Memory B cell (primary cell): Measurements from ENCODE around the gene MCAT.
A peak's percentile ranks its signal among the peaks of the same experiment; 100 is the strongest.

Experiments
- ATAC-seq: fragments of 150-1000 bp; cut with Tn5 transposase; 2 replicates; pipeline ENCODE4 v1.10.0; 2021; ENCODE audit warnings: low read depth, mild to moderate bottlenecking, moderate library complexity
- DNase-seq, 2 donors: peaks; one replicate each; pipeline ENCODE4 v3.0.0; 2022; ENCODE audit warnings: low spot score in 2 of 2
- H3K27ac Mint-ChIP-seq: one replicate; pipeline ENCODE4 v1.8.0; 2022; ENCODE audit warnings: mild to moderate bottlenecking, moderate library complexity, mixed read lengths
- H3K27me3 Mint-ChIP-seq: one replicate; pipeline ENCODE4 v1.8.0; 2022; ENCODE audit warnings: mixed read lengths
- H3K36me3 Mint-ChIP-seq: one replicate; pipeline ENCODE4 v1.8.0; 2022; ENCODE audit warnings: mild to moderate bottlenecking, mixed read lengths
- H3K4me1 Mint-ChIP-seq: one replicate; pipeline ENCODE4 v1.8.0; 2022; ENCODE audit warnings: mixed read lengths
- H3K4me3 Mint-ChIP-seq: one replicate; pipeline ENCODE4 v1.8.0; 2022; ENCODE audit warnings: mild to moderate bottlenecking, moderate library complexity, mixed read lengths
- H3K9me3 Mint-ChIP-seq: one replicate; pipeline ENCODE4 v1.8.0; 2022; ENCODE audit warnings: mixed read lengths

MCAT gene

DNA sequence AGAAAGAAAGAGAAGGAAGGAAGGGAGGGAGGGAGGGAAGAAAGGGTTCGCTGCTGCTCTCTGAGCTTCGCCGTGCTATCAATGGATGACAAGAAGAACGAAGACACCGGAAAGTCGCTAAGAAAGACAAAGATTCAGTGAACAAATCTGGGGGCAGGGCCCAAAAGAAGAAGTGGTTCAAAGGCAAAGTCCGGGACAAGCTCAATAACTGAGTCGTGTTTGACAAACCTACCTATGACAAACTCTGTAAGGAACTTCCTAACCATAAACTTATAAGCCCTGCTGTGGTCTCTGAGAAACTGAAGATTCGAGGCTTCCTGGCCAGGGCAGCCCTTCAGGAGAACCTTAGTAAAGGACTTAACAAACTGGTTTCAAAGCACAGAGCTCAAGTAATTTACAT lies 51.1 kb downstream of the MCAT start:
- no peak overlapping the region for H3K4me3 Mint-ChIP-seq
- DNase-seq (no peak), ATAC-seq (no peak)
- peaks cover 11% of the 10 kb centered on the region for H3K4me1 Mint-ChIP-seq
- no peak overlapping the region for H3K27ac Mint-ChIP-seq
- peaks cover 5% of the 10 kb centered on the region for H3K9me3 Mint-ChIP-seq
- no peaks in the 10 kb centered on the region for H3K27me3 Mint-ChIP-seq
- peaks cover 2% of the 10 kb centered on the region for H3K36me3 Mint-ChIP-seq

DNA sequence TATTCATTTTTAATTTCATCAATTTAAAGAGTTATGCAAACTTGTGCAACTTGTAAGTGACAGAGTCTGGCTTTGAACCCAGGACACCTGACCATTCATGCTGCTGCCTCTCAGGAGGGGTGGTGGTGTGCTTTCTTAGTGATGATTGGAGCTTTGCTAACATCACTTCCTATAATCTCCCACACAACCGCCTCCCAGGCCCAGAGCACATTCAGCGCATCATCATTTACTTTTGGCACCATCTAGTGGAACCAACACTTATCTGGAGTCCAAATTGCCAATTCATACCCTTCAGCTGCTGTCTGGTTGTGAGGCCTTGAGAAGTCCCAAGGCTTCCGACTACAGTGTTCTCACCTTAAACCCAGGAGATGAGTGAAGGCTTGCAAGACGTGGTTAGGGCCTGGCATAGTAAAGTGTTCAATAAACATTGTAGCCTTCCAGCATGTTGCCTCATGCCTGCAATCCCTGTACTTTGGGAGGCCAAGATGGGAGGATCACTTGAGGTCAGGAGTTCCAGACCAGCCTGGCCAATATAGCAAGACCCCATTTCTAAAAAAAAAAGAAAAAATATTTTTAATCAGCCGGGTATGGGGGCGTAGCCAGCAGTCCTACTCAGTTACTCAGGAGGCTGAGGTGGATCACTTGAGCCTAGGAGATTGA lies 52.9 kb downstream of the MCAT start:
- DNase-seq, result peak in 1 of 2 donors; percentile 25
- no peaks in the 10 kb centered on the region for H3K9me3 Mint-ChIP-seq
- ATAC-seq, result peak; percentile 42
- H3K27me3 Mint-ChIP-seq, result no peaks in the 10 kb centered on the region
- peaks cover 16% of the 10 kb centered on the region for H3K4me1 Mint-ChIP-seq
- H3K4me3 Mint-ChIP-seq, result peak overlapping the region; percentile 37
- H3K27ac Mint-ChIP-seq, result no peak overlapping the region
- no peaks in the 10 kb centered on the region for H3K36me3 Mint-ChIP-seq

DNA sequence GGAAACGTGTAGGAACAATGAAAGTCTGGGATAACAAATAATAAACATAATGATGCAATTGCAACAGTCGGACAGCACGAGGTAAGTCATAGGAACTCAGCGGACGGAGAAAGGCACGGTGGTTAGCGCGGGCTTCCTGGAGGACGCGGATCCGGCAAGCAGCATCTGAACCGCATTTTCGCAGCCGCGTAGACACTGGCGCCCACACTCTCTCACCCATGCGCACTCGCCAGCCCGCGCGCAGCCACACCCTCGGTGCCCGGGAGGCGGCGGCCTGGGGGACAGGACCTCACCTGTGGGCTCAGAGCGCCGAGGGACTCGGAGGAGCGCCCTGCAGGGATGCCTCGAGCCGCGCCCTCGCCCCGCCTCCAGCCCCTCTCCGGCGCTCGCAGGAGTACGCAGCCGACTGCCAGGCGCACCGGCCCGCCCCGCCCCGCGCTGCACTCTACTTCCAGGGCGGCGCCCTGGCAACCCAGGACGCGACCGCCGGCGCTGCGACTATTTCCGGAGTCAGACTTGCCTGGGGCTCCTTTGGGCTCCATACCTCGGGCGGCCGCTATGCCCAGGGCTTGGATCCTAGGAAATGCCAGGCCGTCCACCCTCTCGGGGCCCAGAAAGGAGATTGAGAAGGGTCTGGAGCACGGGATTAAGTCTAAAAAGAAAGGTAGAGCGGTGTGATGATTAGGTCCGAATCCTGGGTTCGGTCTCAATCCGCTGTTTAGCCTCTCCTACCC lies 54.0 kb downstream of the MCAT start, which contains the start of gene TTLL1:
Gene TTLL1, minus strand, starts transcription at position 408 of the 734 bp plus-strand sequence. CDS start 13,805 bp downstream, outside the sequence.
- DNase-seq (peak; percentile 80), ATAC-seq (peak; percentile 90)
- Mint-ChIP-seq H3K4me1 (peaks cover 16% of the 10 kb centered on the region), H3K9me3 (no peaks in the 10 kb centered on the region), H3K27ac (no peak within 1 kb of the TSS), H3K27me3 (no peaks in the 10 kb centered on the region), H3K36me3 (no peaks in the 10 kb centered on the region), H3K4me3 (peak within 1 kb of the TSS; percentile 83)

DNA sequence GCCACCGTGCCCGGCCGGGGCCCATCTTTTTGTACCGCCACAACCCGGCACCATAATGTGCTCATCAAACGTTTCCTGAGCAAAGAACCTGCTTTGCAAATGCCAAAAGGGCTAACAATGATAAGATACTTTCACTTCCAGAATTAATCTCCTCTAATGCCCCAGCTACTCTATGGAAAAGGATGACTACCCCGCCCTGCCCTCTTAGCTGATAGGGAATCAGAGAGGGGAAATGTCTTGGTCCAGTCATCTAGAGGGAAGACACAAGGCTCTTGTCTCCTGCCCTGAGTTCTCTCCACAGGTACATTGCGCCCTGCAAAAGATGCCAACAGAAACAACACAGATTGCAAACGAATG lies 54.6 kb downstream of the MCAT start:
- H3K27me3 Mint-ChIP-seq, result no peaks in the 10 kb centered on the region
- peaks cover 16% of the 10 kb centered on the region for H3K4me1 Mint-ChIP-seq
- H3K27ac Mint-ChIP-seq, result no peak overlapping the region
- H3K36me3 Mint-ChIP-seq, result no peaks in the 10 kb centered on the region
- ATAC-seq (no peak), DNase-seq (no peak)
- H3K9me3 Mint-ChIP-seq, result no peaks in the 10 kb centered on the region
- peak overlapping the region; percentile 83 for H3K4me3 Mint-ChIP-seq

DNA sequence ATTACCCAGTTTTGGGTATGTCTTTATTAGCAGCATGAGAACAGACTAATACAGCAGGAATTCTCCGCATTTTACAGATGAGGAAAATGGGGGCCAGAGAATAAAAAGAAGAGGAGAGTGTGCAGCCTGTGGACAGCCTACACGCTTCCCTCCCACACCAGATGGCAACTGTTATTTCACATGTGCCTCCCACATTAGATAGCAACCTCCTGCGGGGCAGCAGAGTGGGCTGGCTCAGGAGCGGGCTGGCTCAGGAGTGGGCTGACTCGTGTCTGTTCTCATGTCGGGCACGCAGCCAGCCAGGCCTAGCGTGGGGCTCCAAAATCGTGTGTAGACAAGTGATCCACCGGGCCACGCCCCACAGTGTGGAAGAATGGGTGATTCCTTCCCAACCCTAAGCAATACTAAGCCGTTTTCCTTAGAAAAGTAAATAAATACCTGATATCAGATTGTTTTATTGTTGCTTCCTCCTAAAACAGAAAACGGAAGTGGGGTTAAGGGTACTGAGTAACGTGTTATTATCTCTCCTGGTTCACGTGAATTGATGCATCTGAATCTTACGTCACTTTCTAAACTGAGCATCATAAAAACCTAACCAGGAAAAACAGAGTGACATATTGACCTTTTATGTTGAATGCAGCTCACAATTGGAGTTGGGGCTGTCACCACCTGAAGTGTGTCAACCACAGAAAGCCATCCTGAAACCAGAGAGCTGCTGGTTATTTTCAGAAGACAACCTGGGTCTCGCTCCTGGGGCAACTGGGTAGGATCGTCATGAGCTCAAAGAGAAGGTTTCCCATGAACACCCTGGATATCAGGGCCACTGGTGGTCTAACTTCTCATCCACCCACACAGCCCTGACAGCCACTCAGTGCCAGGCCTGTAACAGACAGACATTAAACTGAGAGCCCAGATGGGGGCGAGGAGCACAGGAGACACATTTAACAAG lies 57.3 kb downstream of the MCAT start:
- no peak overlapping the region for H3K27ac Mint-ChIP-seq
- DNase-seq (no peak), ATAC-seq (no peak)
- no peaks in the 10 kb centered on the region for H3K36me3 Mint-ChIP-seq
- no peaks in the 10 kb centered on the region for H3K9me3 Mint-ChIP-seq
- H3K27me3 Mint-ChIP-seq, result no peaks in the 10 kb centered on the region
- H3K4me3 Mint-ChIP-seq, result no peak overlapping the region
- peaks cover 13% of the 10 kb centered on the region for H3K4me1 Mint-ChIP-seq
